ENCODE data around the gene HNRNPCL1. TPM values are rescaled to one million over a fixed set of nuclear protein-coding genes. Genes with fewer than 3 reads are reported as not detected.

The HNRNPCL1 gene
- total RNA-seq, 4 donors from 2014 or later, result not detected

- H3K36me3 ChIP-seq, result no peaks in the 10 kb centered on the region
- H3K9me3 ChIP-seq, result no peaks in the 10 kb centered on the region
- no peaks in the 10 kb centered on the region for H3K4me1 ChIP-seq
- no peak overlapping the region for H3K27ac ChIP-seq
- H3K4me3 ChIP-seq, result no peak overlapping the region
- no peak for DNase-seq
- H3K27me3 ChIP-seq, result peaks cover 0 to 18% (median 0%) of the 10 kb centered on the region in 4 donors
- TF ChIP-seq CTCF (IDR thresholded peaks at IDR 0.05), result no peak
- no peak for TF ChIP-seq POLR2A (IDR thresholded peaks at IDR 0.05)
- WGBS, 2 donors, result 42 to 51% methylated on average over 2 of the region's 2 CpGs
- intact Hi-C loops (cut with DNase I), result no loop called here
These were observed 37.1 kb downstream of the HNRNPCL1 start for GRCh38 chr1:12811409-12811784.

GRCh38 chr1:12810691-12811408, 37.7 kb downstream of the HNRNPCL1 start:
- H3K4me1 ChIP-seq, result no peaks in the 10 kb centered on the region
- intact Hi-C loops (cut with DNase I), result no loop called here
- no peak overlapping the region for H3K4me3 ChIP-seq
- no peaks in the 10 kb centered on the region for H3K9me3 ChIP-seq
- no peak overlapping the region for H3K27ac ChIP-seq
- WGBS, 2 donors, result 20 to 62% methylated on average over 1 to 3 of the region's 5 CpGs
- no peak for TF ChIP-seq POLR2A (IDR thresholded peaks at IDR 0.05)
- no peak for TF ChIP-seq CTCF (IDR thresholded peaks at IDR 0.05)
- H3K27me3 ChIP-seq, result peaks cover 0 to 19% (median 0%) of the 10 kb centered on the region in 4 donors
- H3K36me3 ChIP-seq, result no peaks in the 10 kb centered on the region
- no peak for DNase-seq

GRCh38 chr1:12809933-12810332, 38.6 kb downstream of the HNRNPCL1 start:
- TF ChIP-seq POLR2A (IDR thresholded peaks at IDR 0.05) (no peak), CTCF (IDR thresholded peaks at IDR 0.05) (no peak)
- no peaks in the 10 kb centered on the region for H3K36me3 ChIP-seq
- peaks cover 0 to 19% (median 0%) of the 10 kb centered on the region in 4 donors for H3K27me3 ChIP-seq
- 67% methylated on average over 1 of the region's 1 CpG; no CpG with 5 or more reads in 1 of the 2 donors for WGBS, 2 donors
- no peaks in the 10 kb centered on the region for H3K9me3 ChIP-seq
- intact Hi-C loops (cut with DNase I), result no loop called here
- DNase-seq, result no peak
- H3K27ac ChIP-seq, result no peak overlapping the region
- H3K4me3 ChIP-seq, result no peak overlapping the region
- H3K4me1 ChIP-seq, result no peaks in the 10 kb centered on the region

GRCh38 chr1:12799730-12800129, 48.8 kb downstream of the HNRNPCL1 start:
- no peaks in the 10 kb centered on the region for H3K4me1 ChIP-seq
- H3K36me3 ChIP-seq, result no peaks in the 10 kb centered on the region
- no peaks in the 10 kb centered on the region for H3K9me3 ChIP-seq
- 49 to 65% methylated on average over 2 of the region's 2 CpGs for WGBS, 2 donors
- intact Hi-C loops (cut with DNase I), result no loop called here
- H3K27me3 ChIP-seq, result no peaks in the 10 kb centered on the region
- TF ChIP-seq POLR2A (IDR thresholded peaks at IDR 0.05), result no peak
- TF ChIP-seq CTCF (IDR thresholded peaks at IDR 0.05), result no peak
- no peak for DNase-seq
- H3K27ac ChIP-seq, result no peak overlapping the region
- no peak overlapping the region for H3K4me3 ChIP-seq

GRCh38 chr1:12798911-12799310, 49.6 kb downstream of the HNRNPCL1 start:
- no peaks in the 10 kb centered on the region for H3K4me1 ChIP-seq
- no peaks in the 10 kb centered on the region for H3K9me3 ChIP-seq
- H3K27ac ChIP-seq, result no peak overlapping the region
- no peaks in the 10 kb centered on the region for H3K36me3 ChIP-seq
- no peak for DNase-seq
- H3K27me3 ChIP-seq, result no peaks in the 10 kb centered on the region
- WGBS, 2 donors, result 17 to 53% methylated on average over 1 to 2 of the region's 4 CpGs
- intact Hi-C loops (cut with DNase I), result no loop called here
- TF ChIP-seq CTCF (IDR thresholded peaks at IDR 0.05), result no peak
- TF ChIP-seq POLR2A (IDR thresholded peaks at IDR 0.05), result no peak
- no peak overlapping the region for H3K4me3 ChIP-seq

Other genes with a start within 250 kb of the HNRNPCL1 start
- gene DHRS3, start 230.5 kb downstream of the HNRNPCL1 start, total RNA-seq, result 100 to 1,000 TPM in 3 of 4 donors, 10 to 100 TPM in 1; 87.7 to 166 (median 117) TPM
- gene AADACL4, start 204.6 kb downstream of the HNRNPCL1 start, total RNA-seq, result not detected
- gene AADACL3, start 132.6 kb downstream of the HNRNPCL1 start, total RNA-seq, result not detected
- gene CFAP107, start 102.5 kb downstream of the HNRNPCL1 start, total RNA-seq, result not detected
- not detected for gene PRAMEF12, start 75.0 kb downstream of the HNRNPCL1 start, total RNA-seq
- not detected for gene PRAMEF1, start 57.3 kb downstream of the HNRNPCL1 start, total RNA-seq
- gene PRAMEF11, start 17.3 kb downstream of the HNRNPCL1 start, total RNA-seq, result not detected
- gene PRAMEF2, start 8.4 kb upstream of the HNRNPCL1 start, total RNA-seq, result not detected
- gene PRAMEF4, start 37.5 kb upstream of the HNRNPCL1 start, total RNA-seq, result not detected
- gene PRAMEF10, start 49.5 kb upstream of the HNRNPCL1 start, total RNA-seq, result not detected
- gene PRAMEF7, start 67.9 kb upstream of the HNRNPCL1 start, total RNA-seq, result not detected
- gene PRAMEF6, start 98.9 kb upstream of the HNRNPCL1 start, total RNA-seq, result not detected
- gene PRAMEF27, start 207.9 kb upstream of the HNRNPCL1 start, total RNA-seq, result not detected
- not detected for gene HNRNPCL3, start 212.0 kb upstream of the HNRNPCL1 start, total RNA-seq
- not detected for gene PRAMEF25, start 222.1 kb upstream of the HNRNPCL1 start, total RNA-seq

All from esophagus squamous epithelium (tissue), 5 donors.